SKM-1 treated with dmso at 0.1 percent for 144 hours (cell line): ENCODE results near the gene PPFIA3.
"Not testable (repeated sequence)": the region's sequence is repeated elsewhere in the genome, so short reads cannot be mapped to it uniquely, and the experiment has no call there.

Source experiments
- DNase-seq: peaks from one replicate; lab custom pipeline; 2025; ENCODE audit not compliant: unreplicated experiment; lab: John Stamatoyannopoulos, UW

Gene PPFIA3

DNA sequence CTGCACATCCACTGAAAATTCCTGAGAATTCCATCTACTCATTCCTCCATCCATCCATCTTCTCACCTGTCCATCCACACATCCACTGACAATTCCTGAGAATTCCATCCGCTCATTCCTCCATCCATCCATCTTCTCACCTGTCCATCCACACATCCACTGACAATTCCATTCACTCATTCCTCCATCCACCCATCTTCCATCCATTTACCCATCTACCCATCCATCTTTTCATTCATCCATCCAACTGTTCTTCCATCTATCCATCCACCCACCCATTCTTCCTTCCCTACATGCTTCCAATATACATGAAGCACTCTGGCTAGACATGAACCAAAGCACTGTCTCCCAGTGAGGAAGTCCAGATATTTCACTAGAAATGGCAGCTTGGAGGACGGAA, 53.9 kb downstream of the PPFIA3 start:
- DNase-seq, result no peak

DNA sequence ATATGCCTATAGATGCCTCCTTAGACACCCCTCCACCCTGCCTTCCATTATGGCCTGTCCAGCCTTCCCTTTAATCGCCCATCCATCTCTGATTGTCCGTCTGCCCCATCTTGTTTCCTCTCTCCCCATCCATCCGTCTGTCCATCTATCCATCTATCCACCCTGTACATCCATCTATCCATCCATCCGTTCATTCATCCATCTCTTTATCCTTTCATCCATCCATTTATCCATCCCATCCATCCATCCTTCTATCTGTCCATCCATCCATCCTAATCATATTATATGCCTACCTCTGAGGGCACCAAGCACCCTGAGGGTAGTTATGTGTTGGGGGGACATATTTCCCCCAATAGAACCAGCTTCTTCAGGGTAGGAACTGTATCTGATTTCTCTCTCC, 61.3 kb downstream of the PPFIA3 start:
- no peak for DNase-seq

DNA sequence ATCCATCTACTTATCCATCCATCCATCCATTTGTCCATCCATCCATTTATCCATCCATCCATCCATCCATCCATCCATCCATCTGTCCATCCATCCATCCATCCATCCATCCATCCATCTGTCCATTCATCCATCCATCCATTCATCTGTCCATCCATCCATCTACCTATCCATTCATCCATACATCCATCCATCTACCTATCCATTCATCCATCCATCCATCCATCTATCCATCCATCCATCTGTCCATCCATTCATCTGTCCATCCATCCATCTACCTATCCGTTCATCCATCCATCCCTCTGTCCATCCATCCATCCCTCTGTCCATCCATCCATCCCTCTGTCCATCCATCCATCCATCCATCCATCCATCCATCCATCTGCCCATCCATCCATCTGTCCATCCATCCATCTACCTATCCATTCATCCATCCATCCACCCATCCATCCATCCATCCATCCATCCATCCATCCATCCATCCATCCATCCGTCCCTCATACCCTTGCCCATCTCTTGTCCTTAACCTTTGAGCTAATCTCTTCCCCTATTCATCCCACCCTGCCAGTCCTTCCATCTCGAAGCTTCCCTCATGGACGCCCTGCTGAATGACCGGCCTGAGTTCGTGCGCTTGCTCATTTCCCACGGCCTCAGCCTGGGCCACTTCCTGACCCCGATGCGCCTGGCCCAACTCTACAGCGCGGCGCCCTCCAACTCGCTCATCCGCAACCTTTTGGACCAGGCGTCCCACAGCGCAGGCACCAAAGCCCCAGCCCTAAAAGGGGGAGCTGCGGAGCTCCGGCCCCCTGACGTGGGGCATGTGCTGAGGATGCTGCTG, 62.9 kb downstream of the PPFIA3 start:
- not testable (repeated sequence) for DNase-seq

DNA sequence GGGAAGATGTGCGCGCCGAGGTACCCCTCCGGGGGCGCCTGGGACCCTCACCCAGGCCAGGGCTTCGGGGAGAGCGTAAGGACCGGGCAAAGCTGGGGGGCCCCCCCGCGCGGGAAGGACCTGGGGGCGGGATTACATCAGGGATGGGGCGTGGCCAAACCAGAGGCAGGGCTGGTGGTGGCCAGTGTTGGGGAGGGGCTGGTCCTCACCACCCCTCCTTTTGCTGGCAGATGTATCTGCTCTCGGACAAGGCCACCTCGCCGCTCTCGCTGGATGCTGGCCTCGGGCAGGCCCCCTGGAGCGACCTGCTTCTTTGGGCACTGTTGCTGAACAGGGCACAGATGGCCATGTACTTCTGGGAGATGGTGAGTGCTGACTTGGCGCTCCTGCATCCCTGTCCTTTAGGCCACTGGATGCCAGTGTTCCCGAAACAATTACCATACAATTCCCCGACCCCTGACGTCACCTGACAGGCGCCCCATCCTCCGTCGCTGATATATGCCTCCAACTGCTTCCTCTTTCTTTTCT, 63.6 kb downstream of the PPFIA3 start:
- no peak for DNase-seq

DNA sequence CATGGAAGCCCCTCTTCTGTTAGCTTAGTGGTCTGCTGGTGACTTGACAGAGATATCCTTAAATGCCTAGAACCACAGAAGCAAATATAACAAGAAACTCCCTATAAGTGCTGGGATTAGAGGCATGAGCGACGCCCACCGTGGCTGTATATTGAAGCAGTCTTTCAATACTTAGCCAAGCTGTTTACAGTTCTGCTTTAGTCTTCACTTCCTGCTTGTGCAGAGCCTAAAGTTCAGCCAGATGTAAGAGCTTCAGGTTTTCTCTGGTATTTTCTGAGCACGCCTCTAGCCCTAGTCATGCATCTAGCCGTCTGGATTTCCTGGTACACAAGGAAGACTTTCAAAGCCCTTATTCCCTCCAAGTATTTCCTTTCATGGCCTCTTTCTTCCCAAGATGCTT, 66.8 kb downstream of the PPFIA3 start:
- no peak for DNase-seq

DNA sequence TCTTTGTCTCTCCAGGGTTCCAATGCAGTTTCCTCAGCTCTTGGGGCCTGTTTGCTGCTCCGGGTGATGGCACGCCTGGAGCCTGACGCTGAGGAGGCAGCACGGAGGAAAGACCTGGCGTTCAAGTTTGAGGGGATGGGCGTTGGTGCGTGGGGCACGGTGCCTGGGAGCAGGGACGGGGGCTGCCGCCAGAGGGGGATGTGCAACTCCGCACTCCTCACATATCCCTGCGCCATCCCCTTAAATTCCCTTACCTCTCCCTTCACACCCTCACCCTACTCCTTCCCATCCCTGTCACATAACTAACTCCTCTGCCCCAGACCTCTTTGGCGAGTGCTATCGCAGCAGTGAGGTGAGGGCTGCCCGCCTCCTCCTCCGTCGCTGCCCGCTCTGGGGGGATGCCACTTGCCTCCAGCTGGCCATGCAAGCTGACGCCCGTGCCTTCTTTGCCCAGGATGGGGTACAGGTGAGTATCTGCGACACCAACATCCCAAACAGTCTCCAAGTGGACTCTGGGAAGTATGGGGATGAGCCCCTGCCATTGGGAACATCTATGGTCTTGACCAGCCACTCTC, 69.4 kb downstream of the PPFIA3 start:
- DNase-seq, result no peak

DNA sequence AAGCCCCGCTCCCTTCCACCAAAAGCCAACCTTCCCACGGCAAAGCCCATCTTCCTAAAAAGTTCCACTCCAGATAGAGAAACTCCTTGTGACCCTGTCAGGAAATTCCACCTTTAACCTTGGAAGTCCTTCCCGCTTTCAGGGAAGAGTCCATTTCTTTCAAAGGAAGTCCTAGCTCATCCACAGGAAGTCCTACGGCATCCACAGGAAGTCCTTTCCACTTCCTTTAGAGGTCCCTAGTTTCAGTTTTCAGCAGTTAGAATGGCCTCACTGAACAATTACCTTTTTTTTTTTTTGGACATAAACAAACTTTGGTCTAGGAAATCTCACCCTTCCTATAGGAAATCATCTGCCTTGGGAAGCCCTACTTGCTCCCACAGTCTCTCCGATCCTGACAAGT, 69.9 kb downstream of the PPFIA3 start:
- no peak for DNase-seq

DNA sequence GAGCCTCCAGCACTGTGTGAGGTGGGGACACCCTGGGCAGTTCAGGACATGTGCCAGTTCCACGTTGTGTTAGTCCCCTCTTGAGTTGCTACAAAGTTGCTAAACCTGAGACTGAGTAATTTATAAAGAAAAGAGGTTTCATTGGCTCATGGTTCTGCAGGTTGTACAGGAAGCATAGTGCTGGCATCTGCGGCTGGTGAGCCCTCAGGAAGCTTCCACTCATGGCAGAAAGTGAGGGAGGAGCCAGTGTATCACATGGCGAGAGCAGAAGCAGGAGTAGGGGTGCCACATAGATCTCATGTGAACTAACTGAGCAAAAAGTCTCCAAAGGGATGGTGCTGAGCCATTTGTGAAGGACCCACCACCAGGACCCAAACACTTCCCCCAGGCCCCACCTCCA, 71.4 kb downstream of the PPFIA3 start:
- no peak for DNase-seq

DNA sequence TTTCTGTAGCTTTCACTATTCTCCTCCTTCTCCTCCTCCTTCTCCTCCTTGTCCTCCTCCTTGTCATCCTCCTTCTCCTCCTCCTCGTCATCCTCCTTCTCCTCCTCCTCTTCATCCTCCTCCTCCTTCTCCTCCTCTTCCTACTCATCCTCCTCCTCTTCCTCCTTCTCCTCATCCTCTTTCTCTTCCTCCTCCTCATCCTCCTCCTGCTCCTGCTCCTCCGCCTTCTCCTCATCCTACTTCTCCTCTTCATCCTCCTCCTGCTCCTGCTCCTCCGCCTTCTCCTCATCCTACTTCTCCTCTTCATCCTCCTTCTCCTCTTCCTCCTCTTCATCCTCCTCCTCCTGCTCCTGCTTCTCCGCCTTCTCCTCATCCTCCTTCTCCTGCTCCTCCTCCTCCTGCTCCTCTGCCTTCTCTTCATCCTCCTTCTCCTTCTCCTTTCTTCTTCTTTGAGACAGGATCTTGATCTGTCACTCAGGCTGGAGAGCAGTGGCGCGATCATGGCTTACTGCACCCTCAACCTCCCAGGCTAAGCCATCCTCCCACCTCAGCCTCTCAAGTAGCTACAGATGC, 74.6 kb downstream of the PPFIA3 start:
- DNase-seq, result no peak

DNA sequence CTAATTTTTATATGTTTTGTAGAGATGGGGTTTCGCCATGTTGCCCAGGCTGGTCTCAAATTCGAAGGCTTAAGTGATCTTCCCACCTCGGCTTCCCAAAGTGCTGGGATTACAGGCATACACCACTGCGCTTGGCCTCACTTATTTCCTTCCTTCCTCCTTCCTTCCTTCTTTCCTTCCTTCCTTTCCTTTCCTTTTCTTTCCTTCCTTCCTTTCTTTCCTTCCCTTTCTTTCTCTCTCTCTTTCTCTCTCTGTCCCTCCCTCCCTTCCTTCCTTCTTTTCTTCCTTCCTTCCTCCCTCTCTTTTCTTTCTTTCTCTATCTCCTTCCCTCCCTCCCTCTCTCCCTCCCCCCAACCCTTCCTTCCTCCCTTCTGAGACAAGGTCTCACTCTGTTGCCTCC, 75.1 kb downstream of the PPFIA3 start:
- DNase-seq, result no peak

DNA sequence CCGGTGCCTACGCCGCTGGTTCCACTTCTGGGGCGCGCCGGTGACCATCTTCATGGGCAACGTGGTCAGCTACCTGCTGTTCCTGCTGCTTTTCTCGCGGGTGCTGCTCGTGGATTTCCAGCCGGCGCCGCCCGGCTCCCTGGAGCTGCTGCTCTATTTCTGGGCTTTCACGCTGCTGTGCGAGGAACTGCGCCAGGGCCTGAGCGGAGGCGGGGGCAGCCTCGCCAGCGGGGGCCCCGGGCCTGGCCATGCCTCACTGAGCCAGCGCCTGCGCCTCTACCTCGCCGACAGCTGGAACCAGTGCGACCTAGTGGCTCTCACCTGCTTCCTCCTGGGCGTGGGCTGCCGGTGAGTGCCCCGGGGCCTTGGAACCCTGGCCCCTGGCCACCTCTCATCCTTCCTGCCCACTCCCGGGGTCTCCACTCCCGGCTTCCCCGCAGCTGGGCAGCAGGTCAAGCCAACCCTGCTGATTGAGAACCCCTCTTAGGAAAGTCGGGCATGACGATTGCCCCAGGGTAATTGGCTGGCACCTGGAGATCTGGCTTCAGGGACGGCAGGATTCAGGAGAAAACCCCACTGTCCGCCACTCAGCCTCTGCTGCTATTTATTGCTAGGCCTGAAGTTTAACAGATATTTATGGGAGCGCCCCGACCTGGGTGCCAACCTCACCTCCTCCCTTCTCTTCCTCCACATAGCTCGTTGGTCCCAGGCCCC, 77.3 kb downstream of the PPFIA3 start:
- no peak for DNase-seq

DNA sequence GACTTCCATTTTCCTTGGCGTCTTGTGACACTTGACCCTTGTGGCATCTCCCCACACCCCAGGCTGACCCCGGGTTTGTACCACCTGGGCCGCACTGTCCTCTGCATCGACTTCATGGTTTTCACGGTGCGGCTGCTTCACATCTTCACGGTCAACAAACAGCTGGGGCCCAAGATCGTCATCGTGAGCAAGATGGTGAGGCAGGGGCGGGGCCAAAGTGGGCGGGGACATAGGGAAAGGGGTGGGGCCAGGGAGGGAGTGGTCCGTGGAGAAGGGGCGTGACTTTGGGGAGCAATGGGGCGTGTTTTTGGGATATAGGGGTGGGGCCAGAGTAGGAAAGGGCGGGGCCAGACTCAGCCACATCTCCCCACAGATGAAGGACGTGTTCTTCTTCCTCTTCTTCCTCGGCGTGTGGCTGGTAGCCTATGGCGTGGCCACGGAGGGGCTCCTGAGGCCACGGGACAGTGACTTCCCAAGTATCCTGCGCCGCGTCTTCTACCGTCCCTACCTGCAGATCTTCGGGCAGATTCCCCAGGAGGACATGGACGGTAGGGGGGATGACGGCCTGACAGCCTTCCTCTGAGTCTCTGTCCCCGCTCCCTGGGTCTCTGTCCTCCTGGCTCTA, 81.0 kb downstream of the PPFIA3 start:
- no peak for DNase-seq
